BJ (cell line): Measurements from ENCODE around the gene BCORL1. TPM values are rescaled to one million over a fixed set of nuclear protein-coding genes. Genes with fewer than 3 reads are reported as not detected.

Experiments used
- CTCF ChIA-PET: fragments of 350-600 bp; formaldehyde crosslinking; extraction: SDS; loops from one replicate; lab custom pipeline; 2021; ENCODE audit warnings: antibody characterized with exemption, inconsistent platforms; lab: Yijun Ruan, JAX
- POLR2A ChIA-PET: fragments of 300-600 bp; sonication (Branson Sonifier 250); formaldehyde crosslinking; extraction: SDS; loops from one replicate; lab custom pipeline; 2021; ENCODE audit warnings: antibody characterized with exemption; lab: Charles Lee
- DNase-seq: peaks from one replicate; pipeline ENCODE4 v3.0.0-alpha.2; 2011; ENCODE audit warnings: low read depth
- H3K27me3 ChIP-seq: 2 replicates; pipeline ENCODE4 v1.6.0; 2011; ENCODE audit warnings: low read length; ENCODE audit not compliant: control insufficient read depth, insufficient read depth
- H3K36me3 ChIP-seq: 2 replicates; pipeline ENCODE4 v1.5.1; 2011; ENCODE audit warnings: low read length; ENCODE audit not compliant: control insufficient read depth, insufficient read depth
- H3K4me3 ChIP-seq: 2 replicates; pipeline ENCODE4 v1.5.1; 2011; ENCODE audit warnings: low read depth, mild to moderate bottlenecking, control low read depth, low read length
- polyA plus RNA-seq: library from polyadenylated mRNA; depleted of rRNA; stranded (reverse); fragments of >200 nt; gene quantifications from 2 replicates; pipeline ENCODE4 v1.2.3, GENCODE V29; 2011
- TF ChIP-seq, protein P1 (sequence below): IDR thresholded peaks from 2 replicates; pipeline ENCODE4 v1.5.1; 2011; ENCODE audit warnings: low read depth, mild to moderate bottlenecking, control low read depth, inconsistent platforms, low read length, moderate library complexity; ENCODE audit not compliant: insufficient read depth

Gene BCORL1
- polyA plus RNA-seq, 1 experiment: 1.5 TPM

DNA sequence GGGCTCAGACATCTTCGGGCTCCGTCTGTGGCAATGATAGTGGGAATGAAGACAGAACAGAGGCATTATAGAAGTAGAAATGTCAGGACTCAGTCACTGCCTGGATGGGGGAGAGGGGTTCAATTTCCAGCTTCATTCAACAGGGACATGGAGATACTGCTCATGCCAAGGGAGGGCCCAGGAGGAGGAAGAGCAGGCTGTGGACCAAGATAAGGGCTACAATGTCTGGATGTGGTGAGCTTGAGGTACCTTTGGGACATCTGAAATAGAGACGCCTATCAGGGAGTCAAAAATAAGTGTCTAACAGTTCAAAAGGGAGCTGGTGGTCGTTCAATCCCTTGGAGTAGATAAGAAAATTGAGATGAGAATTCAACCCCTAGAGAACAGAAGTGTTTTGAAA lies 93.3 kb downstream of the BCORL1 start:
- ChIA-PET POLR2A (no interaction called here), CTCF (interaction anchor here (1.3 kb wide), 1 partner anchor 44 kb away, joined by 3 read pairs; no protein-coding TSS in a partner anchor)

DNA sequence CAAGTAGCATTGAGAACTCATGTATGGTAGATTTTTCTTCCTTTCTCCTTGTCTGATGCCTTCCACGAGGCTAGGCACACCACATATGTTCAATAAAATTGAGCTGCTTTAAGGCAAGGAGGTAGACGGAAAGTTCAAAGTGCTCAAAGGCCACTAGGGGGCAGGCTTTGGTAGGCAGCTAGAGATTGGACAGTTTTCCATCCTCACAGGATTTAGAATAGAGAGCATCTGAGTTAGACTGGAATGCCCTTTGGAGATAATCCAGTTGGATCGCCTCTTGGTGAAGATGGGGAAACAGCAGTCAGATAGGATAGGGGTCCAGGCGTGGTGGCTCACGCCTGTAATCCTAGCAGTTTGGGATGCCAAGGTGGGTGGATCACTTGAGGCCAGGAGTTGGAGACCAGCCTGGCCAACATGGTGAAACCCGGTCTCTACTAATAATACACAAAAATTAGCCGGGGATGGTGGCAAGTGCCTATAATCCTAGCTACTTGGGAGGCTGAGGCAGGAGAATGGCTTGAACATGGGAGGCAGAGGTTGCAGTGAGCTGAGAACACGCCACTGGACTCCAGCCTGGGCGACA lies 97.5 kb downstream of the BCORL1 start:
- POLR2A ChIA-PET: no interaction called here

More for the DNA sequence above, 93.3 kb downstream of the BCORL1 start:
- H3K36me3 ChIP-seq: peaks cover 10% of the 10 kb centered on the region
- no peak for DNase-seq
- H3K4me3 ChIP-seq: no peak overlapping the region
- H3K27me3 ChIP-seq: no peaks in the 10 kb centered on the region
- TF ChIP-seq, protein P1, sequence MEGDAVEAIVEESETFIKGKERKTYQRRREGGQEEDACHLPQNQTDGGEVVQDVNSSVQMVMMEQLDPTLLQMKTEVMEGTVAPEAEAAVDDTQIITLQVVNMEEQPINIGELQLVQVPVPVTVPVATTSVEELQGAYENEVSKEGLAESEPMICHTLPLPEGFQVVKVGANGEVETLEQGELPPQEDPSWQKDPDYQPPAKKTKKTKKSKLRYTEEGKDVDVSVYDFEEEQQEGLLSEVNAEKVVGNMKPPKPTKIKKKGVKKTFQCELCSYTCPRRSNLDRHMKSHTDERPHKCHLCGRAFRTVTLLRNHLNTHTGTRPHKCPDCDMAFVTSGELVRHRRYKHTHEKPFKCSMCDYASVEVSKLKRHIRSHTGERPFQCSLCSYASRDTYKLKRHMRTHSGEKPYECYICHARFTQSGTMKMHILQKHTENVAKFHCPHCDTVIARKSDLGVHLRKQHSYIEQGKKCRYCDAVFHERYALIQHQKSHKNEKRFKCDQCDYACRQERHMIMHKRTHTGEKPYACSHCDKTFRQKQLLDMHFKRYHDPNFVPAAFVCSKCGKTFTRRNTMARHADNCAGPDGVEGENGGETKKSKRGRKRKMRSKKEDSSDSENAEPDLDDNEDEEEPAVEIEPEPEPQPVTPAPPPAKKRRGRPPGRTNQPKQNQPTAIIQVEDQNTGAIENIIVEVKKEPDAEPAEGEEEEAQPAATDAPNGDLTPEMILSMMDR: no peak

DNA sequence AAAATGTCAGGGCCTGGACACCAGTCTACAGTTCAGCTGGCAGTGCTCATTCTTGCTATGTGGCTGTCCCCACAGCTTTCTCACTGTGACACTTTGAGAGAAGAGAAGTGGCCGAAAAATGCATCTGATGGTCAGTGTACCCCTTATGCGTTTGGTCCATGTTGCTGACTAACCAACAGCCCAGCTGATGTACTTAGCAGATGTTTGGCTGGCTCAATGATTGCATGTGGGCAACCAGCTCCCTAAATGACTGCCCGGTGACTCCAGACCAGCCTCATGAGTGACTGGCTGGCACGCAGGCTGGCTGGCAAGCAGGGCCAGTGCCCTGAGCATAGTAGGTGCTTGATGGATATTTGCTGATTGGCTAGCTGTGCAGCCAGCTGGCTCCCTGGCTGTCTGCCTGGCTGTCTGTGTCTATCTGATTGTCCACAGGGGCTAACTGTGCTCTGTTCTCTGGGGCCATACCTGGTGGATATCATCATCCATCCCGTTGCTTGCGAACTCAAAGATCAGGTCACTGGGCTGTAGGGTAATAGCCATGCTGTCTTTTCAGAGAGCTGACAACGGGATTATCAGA lies 98.4 kb downstream of the BCORL1 start:
- no peaks in the 10 kb centered on the region for H3K27me3 ChIP-seq
- TF ChIP-seq, protein P1: no peak
- no peaks in the 10 kb centered on the region; the same call in 1 of the 2 replicates for H3K36me3 ChIP-seq
- DNase-seq: no peak
- ChIA-PET POLR2A (no interaction called here), CTCF (interaction anchor here (0.7 to 3.3 kb wide), 7 partner anchors 9 to 112 kb away, joined by 3 to 44 read pairs (median 5); no protein-coding TSS in a partner anchor)
- no peak overlapping the region for H3K4me3 ChIP-seq

More for the DNA sequence above, 97.5 kb downstream of the BCORL1 start:
- Histone ChIP-seq H3K27me3 (no peaks in the 10 kb centered on the region), H3K4me3 (no peak overlapping the region), H3K36me3 (no peaks in the 10 kb centered on the region; the same call in 1 of the 2 replicates)
- DNase-seq: peak; percentile 19
- TF ChIP-seq, protein P1: peak; percentile 68
- CTCF ChIA-PET: interaction anchor here (0.7 to 3.3 kb wide), 12 partner anchors 8 to 113 kb away, joined by 3 to 44 read pairs (median 4); no protein-coding TSS in a partner anchor

DNA sequence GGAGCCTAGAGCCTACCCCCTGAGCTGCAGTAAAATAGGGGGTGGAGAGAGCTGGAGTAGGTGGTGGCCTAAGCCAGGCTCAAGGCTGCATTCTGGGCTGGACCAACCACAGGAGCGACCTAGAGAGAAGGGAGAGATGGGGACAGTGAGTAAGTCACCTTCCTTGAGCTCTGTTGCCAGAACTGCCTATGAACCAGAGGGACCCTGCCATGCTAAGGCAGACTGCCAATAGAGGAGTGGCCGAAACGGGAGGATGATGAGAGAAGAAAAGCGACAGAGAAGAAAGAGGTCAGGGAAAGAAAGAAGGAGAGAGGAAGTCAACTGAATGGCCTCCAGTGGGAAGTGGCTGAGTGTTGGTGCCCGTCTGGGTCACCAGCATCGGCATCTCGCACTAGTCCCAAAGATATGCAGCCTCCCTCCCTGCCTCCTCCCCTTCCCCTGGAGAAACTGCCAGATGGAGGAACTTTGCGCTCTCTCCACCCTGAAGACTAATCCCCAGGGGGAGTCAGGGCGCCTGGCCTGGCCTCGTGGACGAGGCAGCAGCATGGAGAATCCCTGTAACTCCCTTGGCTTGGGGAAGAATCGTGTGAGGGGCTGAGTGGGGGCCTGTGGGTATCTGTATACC lies 99.1 kb downstream of the BCORL1 start:
- CTCF ChIA-PET: interaction anchor here (1.2 to 3.3 kb wide), 4 partner anchors 23 to 111 kb away, joined by 3 to 44 read pairs (median 4); no protein-coding TSS in a partner anchor
- TF ChIP-seq, protein P1: no peak

More for the DNA sequence above, 99.1 kb downstream of the BCORL1 start:
- no peak for DNase-seq
- no peaks in the 10 kb centered on the region; the same call in 1 of the 2 replicates for H3K36me3 ChIP-seq
- no peaks in the 10 kb centered on the region for H3K27me3 ChIP-seq
- POLR2A ChIA-PET: no interaction called here
- H3K4me3 ChIP-seq: no peak overlapping the region
